OCI-M2 (cell line): ENCODE results near the gene INPP5A.

Source experiments
- DNase-seq: peaks from one replicate; lab custom pipeline; 2025; ENCODE audit not compliant: unreplicated experiment; lab: John Stamatoyannopoulos, UW

Gene INPP5A

GRCh38 chr10:132641401-132641800, 103.8 kb downstream of the INPP5A start:
- DNase-seq, result no peak

GRCh38 chr10:132641966-132642731, 104.6 kb downstream of the INPP5A start:
- DNase-seq, result no peak

- DNase-seq, result no peak
Measured at GRCh38 chr10:132642732-132643008, 105.1 kb downstream of the INPP5A start.

- DNase-seq, result no peak
Measured at GRCh38 chr10:132643709-132644526, 106.3 kb downstream of the INPP5A start.

- DNase-seq, result no peak
Measured at GRCh38 chr10:132644527-132645246, 107.1 kb downstream of the INPP5A start.

- no peak for DNase-seq
Measured at GRCh38 chr10:132645247-132645530, 107.6 kb downstream of the INPP5A start.

- no peak for DNase-seq
Measured at GRCh38 chr10:132645630-132646442, 108.2 kb downstream of the INPP5A start.

- DNase-seq, result no peak
Measured at GRCh38 chr10:132646443-132647097, 109.0 kb downstream of the INPP5A start.

- no peak for DNase-seq
Measured at GRCh38 chr10:132647424-132647823, 109.8 kb downstream of the INPP5A start.

- DNase-seq, result no peak
Measured at GRCh38 chr10:132648072-132648850, 110.7 kb downstream of the INPP5A start.

- no peak for DNase-seq
Measured at GRCh38 chr10:132648851-132649528, 111.4 kb downstream of the INPP5A start.

GRCh38 chr10:132649651-132650360, 112.2 kb downstream of the INPP5A start:
- no peak for DNase-seq

- no peak for DNase-seq
Measured at GRCh38 chr10:132650611-132651250, 113.1 kb downstream of the INPP5A start.

GRCh38 chr10:132651511-132652029, 114.0 kb downstream of the INPP5A start:
- no peak for DNase-seq

GRCh38 chr10:132652446-132652845, 114.9 kb downstream of the INPP5A start:
- no peak for DNase-seq

GRCh38 chr10:132652936-132653590, 115.5 kb downstream of the INPP5A start:
- no peak for DNase-seq

- DNase-seq, result no peak
Measured at GRCh38 chr10:132653721-132654120, 116.1 kb downstream of the INPP5A start.
